GM18870 (cell line): ENCODE data around the gene RSPH1.

Experiments
- ATAC-seq: cut with Tn5 transposase; IDR thresholded peaks from one replicate; pipeline ENCODE4 v1.9.1; 2021; ENCODE audit warnings: moderate library complexity; ENCODE audit not compliant: unreplicated experiment

Gene RSPH1

GRCh38 chr21:42532466-42533181 lies 36.6 kb upstream of the RSPH1 start:
- no peak for ATAC-seq

- ATAC-seq = no peak
Measured at GRCh38 chr21:42531771-42532170, 35.7 kb upstream of the RSPH1 start.

- no peak for ATAC-seq
Measured at GRCh38 chr21:42530167-42530518, 34.1 kb upstream of the RSPH1 start.

- ATAC-seq = no peak
Measured at GRCh38 chr21:42527489-42528158, 31.6 kb upstream of the RSPH1 start.

- ATAC-seq = no peak
Measured at GRCh38 chr21:42527127-42527488, 31.1 kb upstream of the RSPH1 start.

- ATAC-seq = no peak
Measured at GRCh38 chr21:42526379-42526727, 30.3 kb upstream of the RSPH1 start.

- no peak for ATAC-seq
Measured at GRCh38 chr21:42525676-42526378, 29.8 kb upstream of the RSPH1 start.

- ATAC-seq = no peak
Measured at GRCh38 chr21:42525029-42525581, 29.1 kb upstream of the RSPH1 start.

GRCh38 chr21:42524341-42525028 lies 28.5 kb upstream of the RSPH1 start:
- ATAC-seq = peak; percentile 56

- ATAC-seq = no peak
Measured at GRCh38 chr21:42523941-42524340, 27.9 kb upstream of the RSPH1 start.

- ATAC-seq = no peak
Measured at GRCh38 chr21:42523211-42523610, 27.2 kb upstream of the RSPH1 start.

- ATAC-seq = no peak
Measured at GRCh38 chr21:42522771-42523170, 26.7 kb upstream of the RSPH1 start.

- ATAC-seq = no peak
Measured at GRCh38 chr21:42522271-42522670, 26.2 kb upstream of the RSPH1 start.

GRCh38 chr21:42521805-42522204 lies 25.8 kb upstream of the RSPH1 start:
- no peak for ATAC-seq

- no peak for ATAC-seq
Measured at GRCh38 chr21:42521384-42521783, 25.4 kb upstream of the RSPH1 start.

- ATAC-seq = no peak
Measured at GRCh38 chr21:42520628-42521253, 24.7 kb upstream of the RSPH1 start.

- no peak for ATAC-seq
Measured at GRCh38 chr21:42518626-42519025, 22.6 kb upstream of the RSPH1 start.

GRCh38 chr21:42518215-42518614 lies 22.2 kb upstream of the RSPH1 start:
- ATAC-seq = no peak

GRCh38 chr21:42515708-42516502 lies 19.9 kb upstream of the RSPH1 start:
- ATAC-seq = no peak

GRCh38 chr21:42514883-42515228 lies 18.8 kb upstream of the RSPH1 start:
- no peak for ATAC-seq
